Measurements from ENCODE around the gene SLC35E4.

Gene SLC35E4

DNA sequence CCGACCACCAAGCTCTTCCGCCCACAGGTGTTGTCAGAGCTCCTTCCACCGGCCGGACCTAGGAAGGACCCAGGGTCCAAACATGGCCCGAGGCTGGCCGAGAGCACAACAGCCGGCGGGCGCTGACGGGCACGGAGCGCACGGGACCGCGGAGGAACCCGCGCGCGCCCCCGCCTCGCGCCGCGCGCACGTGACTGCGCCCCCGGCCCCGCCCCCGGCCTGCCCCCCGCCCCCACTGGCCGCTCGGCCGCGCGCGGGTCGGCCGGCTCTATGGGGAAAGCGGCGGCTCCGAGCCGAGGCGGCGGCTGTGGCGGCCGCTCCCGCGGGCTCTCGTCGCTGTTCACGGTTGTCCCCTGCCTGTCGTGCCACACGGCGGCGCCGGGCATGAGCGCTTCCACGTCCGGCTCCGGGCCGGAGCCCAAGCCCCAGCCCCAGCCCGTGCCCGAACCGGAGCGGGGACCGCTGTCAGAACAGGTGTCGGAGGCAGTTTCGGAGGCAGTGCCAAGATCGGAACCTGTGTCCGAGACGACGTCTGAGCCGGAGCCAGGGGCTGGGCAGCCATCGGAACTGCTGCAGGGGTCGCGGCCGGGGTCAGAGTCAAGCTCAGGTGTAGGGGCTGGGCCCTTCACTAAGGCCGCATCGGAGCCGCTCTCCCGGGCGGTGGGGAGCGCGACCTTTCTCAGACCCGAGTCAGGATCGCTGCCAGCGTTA lies 59.2 kb downstream of the SLC35E4 start, which contains the start of gene OSBP2:
Gene OSBP2 (plus strand): TSS at position 235 of the 711 bp plus-strand sequence. CDS start 36 bp downstream, at position 271.
- TF ChIP-seq, protein P1, sequence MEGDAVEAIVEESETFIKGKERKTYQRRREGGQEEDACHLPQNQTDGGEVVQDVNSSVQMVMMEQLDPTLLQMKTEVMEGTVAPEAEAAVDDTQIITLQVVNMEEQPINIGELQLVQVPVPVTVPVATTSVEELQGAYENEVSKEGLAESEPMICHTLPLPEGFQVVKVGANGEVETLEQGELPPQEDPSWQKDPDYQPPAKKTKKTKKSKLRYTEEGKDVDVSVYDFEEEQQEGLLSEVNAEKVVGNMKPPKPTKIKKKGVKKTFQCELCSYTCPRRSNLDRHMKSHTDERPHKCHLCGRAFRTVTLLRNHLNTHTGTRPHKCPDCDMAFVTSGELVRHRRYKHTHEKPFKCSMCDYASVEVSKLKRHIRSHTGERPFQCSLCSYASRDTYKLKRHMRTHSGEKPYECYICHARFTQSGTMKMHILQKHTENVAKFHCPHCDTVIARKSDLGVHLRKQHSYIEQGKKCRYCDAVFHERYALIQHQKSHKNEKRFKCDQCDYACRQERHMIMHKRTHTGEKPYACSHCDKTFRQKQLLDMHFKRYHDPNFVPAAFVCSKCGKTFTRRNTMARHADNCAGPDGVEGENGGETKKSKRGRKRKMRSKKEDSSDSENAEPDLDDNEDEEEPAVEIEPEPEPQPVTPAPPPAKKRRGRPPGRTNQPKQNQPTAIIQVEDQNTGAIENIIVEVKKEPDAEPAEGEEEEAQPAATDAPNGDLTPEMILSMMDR (conservative IDR thresholded peaks at IDR 0.05; ENCODE audit: low read depth, low read length), result no peak
- DNase-seq (ENCODE audit: low read depth), result no peak

DNA sequence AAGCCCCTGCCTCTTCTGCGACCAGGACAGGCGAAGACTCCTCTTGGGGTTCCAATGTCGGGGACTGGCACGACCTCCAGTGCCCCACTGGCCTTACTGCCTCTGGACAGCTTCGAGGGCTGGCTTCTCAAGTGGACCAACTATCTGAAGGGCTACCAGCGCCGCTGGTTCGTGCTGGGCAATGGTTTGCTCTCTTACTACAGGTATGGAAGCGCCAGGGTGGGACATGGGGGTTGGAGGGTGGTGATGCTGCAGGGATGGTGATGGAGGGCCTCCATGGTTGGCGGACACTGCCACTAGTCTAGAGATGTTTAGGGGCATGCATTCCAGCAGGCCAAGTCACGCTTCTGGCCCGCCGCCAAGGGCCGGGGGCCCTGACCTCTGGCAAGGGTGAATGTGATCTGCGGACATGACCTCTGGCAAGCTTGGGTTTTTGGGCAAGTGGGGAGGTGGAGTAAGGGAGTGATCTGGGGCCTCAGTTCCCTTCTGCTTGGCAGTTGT lies 59.8 kb downstream of the SLC35E4 start:
- H3K4me3 ChIP-seq (ENCODE audit: low read length), result peak overlapping the region; percentile 68
- DNase-seq (ENCODE audit: low read depth), result no peak
- TF ChIP-seq, protein P1 (conservative IDR thresholded peaks at IDR 0.05; ENCODE audit: low read depth, low read length), result no peak

More for the DNA sequence above, 59.2 kb downstream of the SLC35E4 start, which contains the start of gene OSBP2:
- peak within 1 kb of the TSS; percentile 68 for H3K4me3 ChIP-seq (ENCODE audit: low read length)

DNA sequence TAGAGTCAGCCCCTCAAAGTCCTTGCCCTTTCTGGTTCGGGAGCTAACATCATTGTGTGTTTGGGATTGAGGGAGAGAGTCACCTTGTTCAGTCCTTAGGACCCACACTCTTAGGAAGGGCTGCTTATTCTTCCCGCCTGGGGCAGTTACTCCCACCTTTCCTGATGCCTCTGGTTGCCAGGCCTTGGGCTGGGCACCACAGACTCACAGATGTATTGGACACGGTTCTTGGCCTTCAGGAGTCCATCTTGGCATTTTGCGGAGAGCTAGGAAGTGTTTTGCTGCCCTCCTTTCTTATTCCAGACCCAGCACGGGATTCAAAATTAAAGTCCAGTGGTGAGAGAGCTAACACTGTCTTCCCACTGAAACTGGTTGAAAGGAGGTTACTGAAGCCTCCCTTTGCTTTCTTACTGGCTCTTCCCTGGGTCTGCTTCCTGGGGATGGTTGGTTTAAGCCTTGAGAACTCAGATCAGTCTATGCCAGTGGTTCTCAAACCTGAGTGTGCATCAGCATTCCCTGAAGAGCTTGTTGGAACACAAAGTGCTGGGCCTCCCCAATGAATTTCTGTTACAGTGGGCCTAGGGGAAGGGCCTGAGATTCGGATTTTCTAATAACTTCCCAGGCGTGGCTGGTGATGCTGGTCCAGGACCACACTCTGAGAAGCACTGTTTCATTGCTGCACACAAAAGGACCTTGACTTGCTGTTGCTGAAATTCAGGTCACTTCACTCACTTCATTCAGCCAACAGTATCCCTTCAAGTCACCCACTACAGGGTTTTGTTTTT lies 60.5 kb downstream of the SLC35E4 start:
- TF ChIP-seq, protein P1 (conservative IDR thresholded peaks at IDR 0.05; ENCODE audit: low read depth, low read length), result no peak
- DNase-seq (ENCODE audit: low read depth), result no peak
- H3K4me3 ChIP-seq (ENCODE audit: low read length), result peak overlapping the region; percentile 68
